IMR-90 (cell line): ENCODE results near the gene CDK5RAP3. TPM values are rescaled to one million over a fixed set of nuclear protein-coding genes. Genes with fewer than 3 reads are reported as not detected.

Experiments used
- ATAC-seq: fragments of 200-7000 bp; cut with Tn5 transposase; 2 replicates; pipeline ENCODE4 v1.9.1; 2020; ENCODE audit warnings: low read depth, mild to moderate bottlenecking, moderate library complexity
- BruUV-seq: library from RNA; stranded (reverse); fragments of 400-500 nt; replicated peaks from 2 replicates; lab custom pipeline; 2021; lab: Mats Ljungman, UMichigan
- CTCF ChIA-PET: fragments of 300-600 bp; formaldehyde crosslinking; extraction: SDS; loops from one replicate; lab custom pipeline; 2021; ENCODE audit warnings: antibody characterized with exemption; lab: Yijun Ruan, JAX
- POLR2A ChIA-PET: fragments of 300-600 bp; sonication (Branson Sonifier 250); formaldehyde crosslinking; loops from one replicate; lab custom pipeline; 2022; ENCODE audit warnings: antibody characterized with exemption; ENCODE audit not compliant: unreplicated experiment; lab: Charles Lee
- DNase-seq: peaks from one replicate; pipeline ENCODE4 v3.0.0; 2013
- H2AFZ ChIP-seq: replicated peaks from 2 replicates; pipeline ENCODE3; 2013; ENCODE audit warnings: low read length, mild to moderate bottlenecking; ENCODE audit not compliant: poor library complexity
- H2AK5ac ChIP-seq: 2 replicates; pipeline ENCODE4 v1.6.1; 2013; ENCODE audit warnings: low read depth, low read length, inconsistent platforms
- H2AK9ac ChIP-seq: replicated peaks from 2 replicates; pipeline ENCODE3; 2013; ENCODE audit warnings: mild to moderate bottlenecking, low read depth, low read length, moderate library complexity; ENCODE audit not compliant: poor library complexity
- H2BK120ac ChIP-seq: 2 replicates; pipeline ENCODE4 v1.6.1; 2013; ENCODE audit warnings: low read depth, low read length, inconsistent platforms
- H2BK15ac ChIP-seq: 3 replicates; pipeline ENCODE4 v1.6.1; 2013; ENCODE audit warnings: low read depth, low read length, inconsistent platforms
- H2BK20ac ChIP-seq: 2 replicates; pipeline ENCODE4 v1.6.1; 2013; ENCODE audit warnings: low read depth, mild to moderate bottlenecking, inconsistent platforms, low read length, moderate library complexity
- H2BK5ac ChIP-seq: 2 replicates; pipeline ENCODE4 v1.6.1; 2013; ENCODE audit warnings: mild to moderate bottlenecking, low read depth, low read length, inconsistent platforms; ENCODE audit not compliant: poor library complexity, severe bottlenecking
- H3K14ac ChIP-seq: replicated peaks from 2 replicates; pipeline ENCODE4 v1.6.1; 2013; ENCODE audit warnings: low read depth, low read length, inconsistent platforms
- H3K18ac ChIP-seq: 2 replicates; pipeline ENCODE4 v1.6.1; 2013; ENCODE audit warnings: low read depth, low read length, control low read depth
- H3K23ac ChIP-seq: 2 replicates; pipeline ENCODE4 v1.6.1; 2013; ENCODE audit warnings: low read depth, low read length, inconsistent platforms
- H3K27ac ChIP-seq: 2 replicates; pipeline ENCODE4 v1.5.1; 2013; ENCODE audit warnings: mild to moderate bottlenecking, control low read depth, low read length; ENCODE audit not compliant: insufficient read depth
- H3K27me3 ChIP-seq: 2 replicates; pipeline ENCODE4 v1.6.1; 2013; ENCODE audit warnings: low read length; ENCODE audit not compliant: control insufficient read depth, insufficient read depth
- H3K36me3 ChIP-seq: 2 replicates; pipeline ENCODE4 v1.6.1; 2013; ENCODE audit warnings: low read length, mixed read lengths; ENCODE audit not compliant: control insufficient read depth, insufficient read depth
- H3K4ac ChIP-seq: 2 replicates; pipeline ENCODE4 v1.6.1; 2013; ENCODE audit warnings: low read depth, low read length, inconsistent platforms
- H3K4me1 ChIP-seq: 2 replicates; pipeline ENCODE4 v1.6.1; 2013; ENCODE audit warnings: low read length, mixed read lengths; ENCODE audit not compliant: control insufficient read depth, insufficient read depth
- H3K4me2 ChIP-seq: 2 replicates; pipeline ENCODE4 v1.6.1; 2013; ENCODE audit warnings: low read depth, mild to moderate bottlenecking, control low read depth, low read length, moderate library complexity
- H3K4me3 ChIP-seq: 2 replicates; pipeline ENCODE4 v1.5.1; 2013; ENCODE audit warnings: low read depth, mild to moderate bottlenecking, control low read depth, low read length, moderate library complexity; ENCODE audit not compliant: insufficient read depth
- H3K56ac ChIP-seq: 2 replicates; pipeline ENCODE4 v1.6.1; 2013; ENCODE audit warnings: low read length, inconsistent platforms; ENCODE audit not compliant: insufficient read depth; ENCODE audit errors: extremely low read depth
- H3K79me1 ChIP-seq, 2 experiments: 2 replicates each; pipeline ENCODE4 v1.6.1; 2013; ENCODE audit warnings: low read length in 2 of 2, inconsistent platforms in 1 of 2, low read depth in 1 of 2
- H3K9ac ChIP-seq: 2 replicates; pipeline ENCODE4 v1.6.1; 2013; ENCODE audit warnings: low read depth, low read length, control low read depth
- H3K9me1 ChIP-seq: 2 replicates; pipeline ENCODE4 v1.6.1; 2013; ENCODE audit warnings: low read length, inconsistent platforms; ENCODE audit not compliant: insufficient read depth
- H3K9me3 ChIP-seq: 2 replicates; pipeline ENCODE4 v1.6.1; 2013; ENCODE audit warnings: low read length; ENCODE audit not compliant: control insufficient read depth, insufficient read depth
- H4K20me1 ChIP-seq: 2 replicates; pipeline ENCODE4 v1.6.1; 2013; ENCODE audit warnings: low read length, inconsistent platforms; ENCODE audit not compliant: insufficient read depth
- H4K5ac ChIP-seq: 2 replicates; pipeline ENCODE4 v1.6.1; 2013; ENCODE audit warnings: mild to moderate bottlenecking, low read depth, low read length, control low read depth
- H4K8ac ChIP-seq, 2 experiments: 2 replicates each; pipeline ENCODE4 v1.6.1; 2013; ENCODE audit warnings: low read depth in 2 of 2, low read length in 2 of 2, control low read depth in 1 of 2, inconsistent platforms in 1 of 2
- H4K91ac ChIP-seq: 2 replicates; pipeline ENCODE4 v1.6.1; 2013; ENCODE audit warnings: low read depth, low read length, inconsistent platforms; ENCODE audit not compliant: insufficient read depth
- MAFK ChIP-seq: IDR thresholded peaks from 2 replicates; pipeline ENCODE4 v1.6.1; 2012; ENCODE audit warnings: low read depth, low read length, improper control_type of control experiment
- RFX5 ChIP-seq: IDR thresholded peaks from 2 replicates; pipeline ENCODE4 v1.8.0; 2012; ENCODE audit warnings: low read depth, mild to moderate bottlenecking, low read length, moderate library complexity
- SMC3 ChIP-seq: fragments of 150-350 bp; IDR thresholded peaks from 2 replicates; pipeline ENCODE4 v1.6.1; 2016; ENCODE audit warnings: low read depth, mild to moderate bottlenecking, antibody characterized with exemption, low read length, moderate library complexity
- WGBS, 2 experiments: methylation state at CpG; one replicate each; pipeline versions ENCODE4 v1.1.5 to v1.1.7; 2013; ENCODE audit warnings: missing lambda C conversion rate in 2 of 2; ENCODE audit not compliant: insufficient read length in 1 of 2; ENCODE audit errors: extremely low coverage in 2 of 2; 5-methylcytosine and 5-hydroxymethylcytosine counted together
- dilution Hi-C: fragments of 300-500 bp; cut with HindIII; formaldehyde crosslinking; loops from one replicate; pipeline ENCODE4 v1.14.3; 2018; ENCODE audit warnings: low sequenced_read_pairs; ENCODE audit not compliant: unreplicated experiment
- in situ Hi-C: fragments of 300-500 bp; cut with MboI; formaldehyde crosslinking; loops from 3 replicates; pipeline ENCODE4 v1.14.3; 2019; ENCODE audit warnings: low sequenced_read_pairs, inconsistent platforms, mixed read lengths
- intact Hi-C: fragments of 100-400 bp; cut with micrococcal nuclease; formaldehyde crosslinking; loops from 2 replicates; pipeline ENCODE4 v1.10.0; 2022
- polyA plus RNA-seq, 3 experiments: library from polyadenylated mRNA; depleted of rRNA; stranded (reverse); fragments of >200 nt; gene quantifications; 2 replicates each; pipeline ENCODE4 v1.2.3, GENCODE V29; 2012; ENCODE audit warnings: low replicate concordance in 1 of 3
- total RNA-seq: library from RNA; depleted of rRNA; stranded (reverse); fragments of >200 nt; gene quantifications from 2 replicates; pipeline ENCODE4 v1.2.3, GENCODE V29; 2012

The CDK5RAP3 gene
- total and polyA plus RNA-seq, 2 of the 4 experiments (the other 2 are of a cell fraction): 75.3 to 153 TPM

GRCh38 chr17:47986520-47986919, 15.6 kb downstream of the CDK5RAP3 start:
- Histone ChIP-seq H2BK5ac (no peak overlapping the region), H2BK120ac (no peak overlapping the region), H2BK20ac (no peak overlapping the region), H3K79me1 (no peaks in the 10 kb centered on the region), H2AFZ (no peak overlapping the region), H3K56ac (no peak overlapping the region), H3K14ac (no peak overlapping the region), H3K4me3 (no peak overlapping the region), H4K5ac (no peak overlapping the region), H2BK15ac (no peak overlapping the region), H3K4ac (no peak overlapping the region), H3K27me3 (no peaks in the 10 kb centered on the region), H3K18ac (no peak overlapping the region), H4K91ac (no peak overlapping the region), H2AK5ac (no peak overlapping the region), H3K27ac (no peak overlapping the region), H3K4me1 (peaks cover 9% of the 10 kb centered on the region), H4K20me1 (no peaks in the 10 kb centered on the region), H3K4me2 (no peak overlapping the region), H3K9me1 (no peaks in the 10 kb centered on the region), H3K9ac (no peak overlapping the region), H3K36me3 (peaks cover 16% of the 10 kb centered on the region), H2AK9ac (no peak overlapping the region), H4K8ac (no peak overlapping the region), H3K9me3 (no peaks in the 10 kb centered on the region), H3K23ac (no peak overlapping the region)
- TF ChIP-seq RFX5 (no peak), SMC3 (no peak), MAFK (no peak)
- ChIA-PET CTCF (no interaction called here), POLR2A (no interaction called here)
- DNase-seq (no peak), ATAC-seq (no peak)
- WGBS, 2 experiments: 80% methylated on average over 1 of the region's 5 CpGs; no CpG with 5 or more reads in 1 of the 2 experiments
- dilution Hi-C loops: no loop called here
- BruUV-seq: no TSS peak
- in situ Hi-C loops: no loop called here
- intact Hi-C loops: no loop called here
